B cell (primary cell): ENCODE measurements around the gene SAT1. TPM values are rescaled to one million over a fixed set of nuclear protein-coding genes. Genes with fewer than 3 reads are reported as not detected.

ENCODE experiments used
- ATAC-seq: fragments of 200-7000 bp; cut with Tn5 transposase; one replicate; pipeline ENCODE4 v1.10.0; 2021; ENCODE audit warnings: low read depth, mild to moderate bottlenecking, moderate number of reproducible peaks, moderate library complexity
- CTCF ChIA-PET: fragments of 350-600 bp; sonication (Branson Sonifier 250); formaldehyde crosslinking; loops from one replicate; lab custom pipeline; 2021; ENCODE audit warnings: antibody characterized with exemption, inconsistent platforms; lab: Charles Lee
- POLR2A ChIA-PET: fragments of 350-600 bp; sonication (Branson Sonifier 250); formaldehyde crosslinking; loops from one replicate; lab custom pipeline; 2021; ENCODE audit warnings: antibody characterized with exemption; lab: Charles Lee
- DNase-seq: peaks from one replicate; pipeline ENCODE4 v3.0.0; 2013
- H2AFZ ChIP-seq: 2 replicates; pipeline ENCODE4 v1.6.1; 2012; ENCODE audit warnings: mild to moderate bottlenecking, low read depth, low read length; ENCODE audit not compliant: insufficient read depth, poor library complexity, severe bottlenecking
- H3K27ac ChIP-seq, 2 donors: 1 replicate in 1 of 2; 2 replicates in 1 of 2; pipeline ENCODE4 v1.5.1; 2012 to 2013; ENCODE audit warnings: low read length in 2 of 2, mild to moderate bottlenecking in 2 of 2, moderate library complexity in 1 of 2
- H3K27me3 ChIP-seq, 4 experiments: fragments of 200-600 bp in 1 of 4; sonication (generic) in 1 of 4; replicated peaks in 1 of 4; 1 replicate in 2 of 4; 2 replicates in 2 of 4; pipeline versions ENCODE4 v1.6.1 to v1.7.0; 2013 to 2016; ENCODE audit warnings: low read length in 3 of 4, mild to moderate bottlenecking in 2 of 4, mixed read lengths in 1 of 4, moderate library complexity in 1 of 4; ENCODE audit not compliant: insufficient read depth in 4 of 4, control insufficient read depth in 3 of 4; ENCODE audit errors: control extremely low read depth in 1 of 4
- H3K36me3 ChIP-seq, 2 experiments: replicated peaks in 1 of 2; 1 replicate in 1 of 2; 2 replicates in 1 of 2; pipeline versions ENCODE4 v1.6.1 to v1.7.1; 2013; ENCODE audit warnings: low read length in 1 of 2; ENCODE audit not compliant: insufficient read depth in 2 of 2, control insufficient read depth in 1 of 2; ENCODE audit errors: control extremely low read depth in 1 of 2, extremely low read depth in 1 of 2
- H3K4me1 ChIP-seq, 2 donors: fragments of 200-600 bp in 1 of 2; sonication (generic) in 1 of 2; 1 replicate in 1 of 2; 2 replicates in 1 of 2; pipeline versions ENCODE4 v1.5.1 to v1.6.1; 2013 to 2017; ENCODE audit warnings: low read length in 2 of 2; ENCODE audit not compliant: control insufficient read depth in 2 of 2, insufficient read depth in 2 of 2
- H3K4me2 ChIP-seq: replicated peaks from 2 replicates; pipeline ENCODE3; 2012; ENCODE audit warnings: mild to moderate bottlenecking, low read depth, low read length; ENCODE audit not compliant: poor library complexity, severe bottlenecking
- H3K4me3 ChIP-seq, 5 experiments: fragments of 200-600 bp in 1 of 5; sonication (generic) in 1 of 5; 1 replicate in 3 of 5; 2 replicates in 2 of 5; pipeline versions ENCODE4 v1.5.1 to v1.7.0; 2011 to 2016; ENCODE audit warnings: low read length in 4 of 5, mild to moderate bottlenecking in 4 of 5, low read depth in 2 of 5, control low read depth in 1 of 5, moderate library complexity in 1 of 5; ENCODE audit not compliant: insufficient read depth in 1 of 5; ENCODE audit errors: control extremely low read depth in 1 of 5, extremely low read depth in 1 of 5
- H3K79me2 ChIP-seq: fragments of 200-600 bp; sonication (generic); one replicate; pipeline ENCODE4 v1.6.0; 2016; ENCODE audit warnings: low read length; ENCODE audit not compliant: control insufficient read depth, insufficient read depth
- H3K9ac ChIP-seq: fragments of 200-600 bp; sonication (generic); 2 replicates; pipeline ENCODE4 v1.6.1; 2017; ENCODE audit warnings: mild to moderate bottlenecking, low read length, moderate library complexity
- H3K9me3 ChIP-seq, 3 donors: one replicate each; pipeline versions ENCODE4 v1.6.1 to v1.7.1; 2013; ENCODE audit warnings: low read length in 2 of 3; ENCODE audit not compliant: control insufficient read depth in 2 of 3, insufficient read depth in 1 of 3; ENCODE audit errors: control extremely low read depth in 1 of 3
- H4K20me1 ChIP-seq: 2 replicates; pipeline ENCODE4 v1.6.0; 2012; ENCODE audit warnings: mild to moderate bottlenecking, low read length; ENCODE audit not compliant: insufficient read depth, control insufficient read depth, poor library complexity, severe bottlenecking
- H3K27ac Mint-ChIP-seq: one replicate; pipeline ENCODE4 v1.8.0; 2021; ENCODE audit warnings: mixed read lengths
- H3K27me3 Mint-ChIP-seq: one replicate; pipeline ENCODE4 v1.8.0; 2021; ENCODE audit warnings: mixed read lengths
- H3K4me1 Mint-ChIP-seq: one replicate; pipeline ENCODE4 v1.8.0; 2021; ENCODE audit warnings: mixed read lengths
- H3K4me3 Mint-ChIP-seq: one replicate; pipeline ENCODE4 v1.8.0; 2021; ENCODE audit warnings: mixed read lengths
- H3K9me3 Mint-ChIP-seq: one replicate; pipeline ENCODE4 v1.8.0; 2022; ENCODE audit warnings: mixed read lengths; ENCODE audit not compliant: insufficient read depth
- CTCF ChIP-seq: fragments of 200-600 bp; IDR thresholded peaks from one replicate; pipeline ENCODE4 v1.8.0; 2022; ENCODE audit warnings: antibody characterized with exemption, mild to moderate bottlenecking
- EZH2 ChIP-seq: IDR thresholded peaks from 2 replicates; pipeline ENCODE4 v1.6.1; 2012; ENCODE audit warnings: borderline replicate concordance, low read depth, mild to moderate bottlenecking, moderate library complexity, low read length; ENCODE audit not compliant: insufficient read depth, poor library complexity, severe bottlenecking
- WGBS: methylation state at CpG from one replicate; pipeline ENCODE4 v1.1.5; 2013; ENCODE audit warnings: missing lambda C conversion rate; ENCODE audit not compliant: insufficient coverage; 5-methylcytosine and 5-hydroxymethylcytosine counted together
- intact Hi-C: fragments of 100-400 bp; cut with micrococcal nuclease; formaldehyde crosslinking; loops from one replicate; pipeline ENCODE4 v1.10.0; 2022
- polyA plus RNA-seq: library from polyadenylated mRNA; depleted of rRNA; stranded (reverse); fragments of >200 nt; gene quantifications from 2 replicates; pipeline ENCODE4 v1.2.3, GENCODE V29; 2012
- small RNA-seq: library from RNA; depleted of rRNA; stranded (forward); fragments of <200 nt; gene quantifications from one replicate; pipeline ENCODE3, GENCODE V24; 2012; ENCODE audit warnings: low replicate concordance, low read depth; ENCODE audit not compliant: insufficient read length
- total RNA-seq, 2 donors: library from RNA; stranded (reverse); fragments of 120-200 nt in 1 of 2; gene quantifications; 1 replicate in 1 of 2; 2 replicates in 1 of 2; pipeline versions ENCODE4 v1.2.3 to v1.2.4, GENCODE V29; 2013 to 2022

Gene SAT1
- total and polyA plus RNA-seq, 2 donors (not counting 1 experiment from before 2014, with no cell fraction given) = 172 to 479 TPM

- Histone ChIP-seq H3K9ac (no peak overlapping the region), H3K4me3 (no peak overlapping the region), H3K4me2 (no peak overlapping the region), H3K27ac (no peak overlapping the region), H2AFZ (no peak overlapping the region), H3K27me3 (no peaks in the 10 kb centered on the region), H4K20me1 (no peaks in the 10 kb centered on the region), H3K36me3 (no peaks in the 10 kb centered on the region), H3K4me1 (no peaks in the 10 kb centered on the region), H3K9me3 (no peaks in the 10 kb centered on the region), H3K79me2 (no peaks in the 10 kb centered on the region)
- no CpG with 5 or more reads among the region's 1 CpG for WGBS
- intact Hi-C loops = no loop called here
- Mint-ChIP-seq H3K9me3 (no peaks in the 10 kb centered on the region), H3K4me1 (no peaks in the 10 kb centered on the region), H3K27me3 (no peaks in the 10 kb centered on the region), H3K27ac (no peak overlapping the region), H3K4me3 (no peak overlapping the region)
- ATAC-seq = no peak
- CTCF ChIA-PET = no interaction called here
- TF ChIP-seq EZH2 (no peak), CTCF (no peak)
- POLR2A ChIA-PET = no interaction called here
- DNase-seq = no peak
Measured at GRCh38 chrX:23832721-23833120, 49.7 kb downstream of the SAT1 start.

Small RNA genes lying within 50 kb of the gene (small RNA-seq; reads per million reads assigned to genes)
- not detected for gene RF00019

Other genes starting within 250 kb of the SAT1 start
- gene PRDX4, start 115.7 kb upstream of the SAT1 start, total RNA-seq = 10.6 and 12.8 TPM in 2 replicates
- 10.3 and 13.1 TPM in 2 replicates for gene PRDX4, start 115.7 kb upstream of the SAT1 start, polyA plus RNA-seq
- gene ACOT9, start 39.9 kb upstream of the SAT1 start, total RNA-seq = 31.3 and 33.6 TPM in 2 replicates
- gene ACOT9, start 39.9 kb upstream of the SAT1 start, polyA plus RNA-seq = 23.9 and 31.5 TPM in 2 replicates
- gene APOO, start 124.8 kb downstream of the SAT1 start, total RNA-seq = 7.2 and 11.7 TPM in 2 replicates
- gene APOO, start 124.8 kb downstream of the SAT1 start, polyA plus RNA-seq = 3.5 and 4.7 TPM in 2 replicates
- not detected in 2 replicates for gene CXorf58, start 124.8 kb downstream of the SAT1 start, total RNA-seq
- gene CXorf58, start 124.8 kb downstream of the SAT1 start, polyA plus RNA-seq = 0.07 and 0.09 TPM in 2 replicates
- 8.2 and 9.4 TPM in 2 replicates for gene KLHL15, start 244.0 kb downstream of the SAT1 start, total RNA-seq
- 5.4 and 17.3 TPM in 2 replicates for gene KLHL15, start 244.0 kb downstream of the SAT1 start, polyA plus RNA-seq